Psoas muscle (tissue), 8 donors: ENCODE data around the gene PLA2G7. TPM values are rescaled to one million over a fixed set of nuclear protein-coding genes. Genes with fewer than 3 reads are reported as not detected.
A peak's percentile ranks its signal among the peaks of the same experiment; 100 is the strongest.
"Not testable (repeated sequence)": the region's sequence is repeated elsewhere in the genome, so short reads cannot be mapped to it uniquely, and the experiment has no call there.

ENCODE experiments used
- ATAC-seq, 4 donors: fragments of 200-7000 bp; cut with Tn5 transposase; one replicate each; pipeline ENCODE4 v1.9.1; 2020; ENCODE audit warnings: moderate library complexity in 3 of 4, mild to moderate bottlenecking in 2 of 4
- DNase-seq, 2 donors: peaks; one replicate each; pipeline ENCODE4 v3.0.0-alpha.2; 2020
- H3K27ac ChIP-seq: fragments of 200-600 bp; one replicate; pipeline ENCODE4 v1.8.0; 2022
- H3K27me3 ChIP-seq, 3 donors: fragments of 200-600 bp in 1 of 3; one replicate each; pipeline versions ENCODE4 v1.6.1 to v1.8.0; 2013 to 2022; ENCODE audit warnings: low read length in 2 of 3, mild to moderate bottlenecking in 2 of 3, moderate library complexity in 1 of 3; ENCODE audit not compliant: insufficient read depth in 3 of 3
- H3K36me3 ChIP-seq, 2 donors: fragments of 200-600 bp in 1 of 2; one replicate each; pipeline versions ENCODE4 v1.6.1 to v1.8.0; 2013 to 2022; ENCODE audit warnings: low read depth in 1 of 2, mild to moderate bottlenecking in 1 of 2, moderate library complexity in 1 of 2; ENCODE audit not compliant: insufficient read depth in 1 of 2
- H3K4me1 ChIP-seq: fragments of 200-600 bp; one replicate; pipeline ENCODE4 v1.8.0; 2022
- H3K4me3 ChIP-seq: fragments of 200-600 bp; one replicate; pipeline ENCODE4 v1.8.0; 2022; ENCODE audit warnings: mild to moderate bottlenecking
- H3K9me3 ChIP-seq: fragments of 200-600 bp; one replicate; pipeline ENCODE4 v1.8.0; 2022
- WGBS, 3 donors: extraction: QIAGEN DNeasy Blood & Tissue Kit; methylation state at CpG; one replicate each; pipeline versions ENCODE4 v1.1.6 to v1.1.7; 2013; 5-methylcytosine and 5-hydroxymethylcytosine counted together
- intact Hi-C, 2 donors: fragments of 100-400 bp; cut with DNase I; formaldehyde crosslinking; loops; one replicate each; pipeline versions ENCODE4 v1.11.0 to v1.14.2; 2022
- polyA plus RNA-seq, 3 donors: library from polyadenylated mRNA; stranded (reverse); fragments of 200-250 nt; gene quantifications; one replicate each; pipeline ENCODE4 v1.2.3, GENCODE V29; 2013
- total RNA-seq, 4 donors: library from RNA; stranded (reverse); fragmentation: NEBNext Ultra II Directional in 2 of 4; extraction: Animal tissue kit (Norgen Biotek cat#: 25700) in 2 of 4; gene quantifications; one replicate each; pipeline versions ENCODE4 v1.2.1 to v1.2.4, GENCODE V29; 2021 to 2023
- TF ChIP-seq, protein P1 (sequence below): fragments of 200-600 bp; IDR thresholded peaks from one replicate; pipeline ENCODE4 v1.8.0; 2022; ENCODE audit warnings: antibody characterized with exemption
- donor health status: healthy with polysubstance abuse.
- donor health status: DM: no; HTN: no; CAD: no; lungs with moderate emphysema.
- donor health status: Bipolar disorder and iron deficiency.
- donor health status: healthy.
- donor health status: DM: yes; HTN: yes; CAD: no.
- donor health status: DM: no; HTN: no; CAD: no.
- donor health status: DM: no; HTN: no; CAD: no.
- donor health status: DM: yes; HTN: yes; CAD: no.

PLA2G7 gene
- total and polyA plus RNA-seq, 7 donors, result 0.03 to 0.66 (median 0.21) TPM; not detected in 3

DNA sequence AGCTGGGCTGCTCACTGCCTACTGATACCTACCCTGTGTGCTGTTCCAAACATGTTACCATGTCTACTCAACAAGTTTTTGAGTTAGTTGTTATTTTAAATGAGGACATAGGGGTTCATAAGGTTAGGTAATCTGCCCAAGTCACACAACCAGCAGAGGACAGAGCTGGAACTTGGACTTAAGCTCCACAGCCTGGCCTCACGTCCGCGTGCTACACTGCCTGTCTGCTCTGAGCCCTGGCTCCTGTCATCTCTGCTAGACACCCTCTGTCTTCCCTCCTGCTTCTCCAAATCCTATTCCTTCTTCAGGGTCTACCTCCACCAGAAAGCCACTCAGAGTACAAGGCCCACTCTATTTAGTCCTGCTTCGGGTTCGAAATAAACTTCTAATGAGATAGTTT is 29.8 kb upstream of the PLA2G7 start:
- H3K9me3 ChIP-seq, result no peaks in the 10 kb centered on the region
- no peaks in the 10 kb centered on the region for H3K36me3 ChIP-seq
- TF ChIP-seq, protein P1, sequence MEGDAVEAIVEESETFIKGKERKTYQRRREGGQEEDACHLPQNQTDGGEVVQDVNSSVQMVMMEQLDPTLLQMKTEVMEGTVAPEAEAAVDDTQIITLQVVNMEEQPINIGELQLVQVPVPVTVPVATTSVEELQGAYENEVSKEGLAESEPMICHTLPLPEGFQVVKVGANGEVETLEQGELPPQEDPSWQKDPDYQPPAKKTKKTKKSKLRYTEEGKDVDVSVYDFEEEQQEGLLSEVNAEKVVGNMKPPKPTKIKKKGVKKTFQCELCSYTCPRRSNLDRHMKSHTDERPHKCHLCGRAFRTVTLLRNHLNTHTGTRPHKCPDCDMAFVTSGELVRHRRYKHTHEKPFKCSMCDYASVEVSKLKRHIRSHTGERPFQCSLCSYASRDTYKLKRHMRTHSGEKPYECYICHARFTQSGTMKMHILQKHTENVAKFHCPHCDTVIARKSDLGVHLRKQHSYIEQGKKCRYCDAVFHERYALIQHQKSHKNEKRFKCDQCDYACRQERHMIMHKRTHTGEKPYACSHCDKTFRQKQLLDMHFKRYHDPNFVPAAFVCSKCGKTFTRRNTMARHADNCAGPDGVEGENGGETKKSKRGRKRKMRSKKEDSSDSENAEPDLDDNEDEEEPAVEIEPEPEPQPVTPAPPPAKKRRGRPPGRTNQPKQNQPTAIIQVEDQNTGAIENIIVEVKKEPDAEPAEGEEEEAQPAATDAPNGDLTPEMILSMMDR, result no peak
- intact Hi-C loops, result no loop called here
- DNase-seq (no peak), ATAC-seq (no peak)
- 95 to 96% (median 96%) methylated on average over 5 of the region's 5 CpGs for WGBS, 3 donors
- H3K27ac ChIP-seq, result no peak overlapping the region
- H3K4me1 ChIP-seq, result no peaks in the 10 kb centered on the region
- H3K4me3 ChIP-seq, result no peak overlapping the region
- H3K27me3 ChIP-seq, result no peaks in the 10 kb centered on the region

DNA sequence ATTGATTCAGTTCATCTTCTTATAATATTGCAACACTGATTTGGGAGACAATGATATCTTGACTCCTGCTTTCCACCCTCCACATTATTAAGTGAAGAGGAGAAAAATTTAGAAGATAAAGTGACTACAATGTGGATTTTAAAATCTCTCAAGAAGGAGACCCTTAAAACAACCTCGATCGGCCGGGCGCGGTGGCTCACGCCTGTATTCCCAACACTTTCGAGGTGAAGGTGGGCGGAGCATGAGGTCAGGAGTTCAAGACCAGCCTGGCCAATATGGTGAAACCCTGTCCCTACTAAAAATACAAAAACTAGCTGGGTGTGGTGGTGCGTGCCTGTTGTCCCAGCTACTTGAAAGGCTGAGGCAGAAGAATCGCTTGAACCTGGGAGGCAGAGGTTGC is 29.1 kb upstream of the PLA2G7 start:
- H3K9me3 ChIP-seq, H3K27me3 ChIP-seq, H3K4me3 ChIP-seq, ATAC-seq, DNase-seq, H3K27ac ChIP-seq, H3K4me1 ChIP-seq, H3K36me3 ChIP-seq, intact Hi-C loops: not testable (repeated sequence)
- 93 to 97% (median 95%) methylated on average over 10 of the region's 10 CpGs for WGBS, 3 donors

DNA sequence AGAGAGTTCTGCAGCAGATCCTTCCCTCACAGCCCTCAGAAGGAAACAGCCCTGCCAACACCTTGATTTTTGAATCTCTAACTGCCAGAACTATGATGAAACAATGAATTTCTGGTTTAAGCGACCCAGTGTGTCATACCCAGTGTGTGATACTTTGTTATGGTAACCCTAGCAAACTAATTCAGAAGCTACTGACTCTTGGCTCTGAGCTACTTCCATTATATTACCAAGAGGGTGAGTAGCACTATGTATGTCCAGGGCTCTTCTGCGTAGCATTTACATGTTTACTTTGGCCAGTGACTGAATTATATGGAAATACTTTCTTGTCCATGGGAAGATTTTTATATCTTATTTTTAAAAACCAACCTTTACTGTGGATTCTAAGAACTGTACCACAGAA is 28.3 kb upstream of the PLA2G7 start:
- TF ChIP-seq, protein P1, result no peak
- Histone ChIP-seq H3K4me1 (no peaks in the 10 kb centered on the region), H3K27me3 (no peaks in the 10 kb centered on the region), H3K36me3 (no peaks in the 10 kb centered on the region), H3K4me3 (no peak overlapping the region), H3K9me3 (no peaks in the 10 kb centered on the region), H3K27ac (no peak overlapping the region)
- 80 to 92% (median 87%) methylated on average over 2 of the region's 2 CpGs for WGBS, 3 donors
- no peak for DNase-seq
- no peak for ATAC-seq
- intact Hi-C loops, result no loop called here

DNA sequence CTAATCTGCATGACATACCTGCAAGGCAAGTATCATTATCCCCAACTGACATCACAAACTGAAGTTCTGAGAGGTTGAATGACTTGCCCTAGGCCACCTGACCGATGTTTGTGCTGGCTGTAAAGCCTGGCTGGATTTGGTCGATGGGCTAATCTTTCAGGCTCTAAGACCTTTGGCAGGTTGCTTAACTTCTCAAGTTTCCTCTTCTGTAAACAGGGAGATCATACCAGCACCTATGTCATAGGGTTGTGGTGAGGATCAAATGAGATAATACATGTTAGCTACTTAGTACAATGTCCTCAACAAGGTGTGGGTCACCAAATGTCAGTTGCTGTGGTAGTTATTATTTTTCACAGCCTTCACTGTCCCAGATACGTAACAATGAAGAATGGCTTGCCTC is 25.8 kb upstream of the PLA2G7 start:
- 27 to 43% (median 29%) methylated on average over 3 of the region's 3 CpGs for WGBS, 3 donors
- Histone ChIP-seq H3K27me3 (no peaks in the 10 kb centered on the region), H3K36me3 (no peaks in the 10 kb centered on the region), H3K4me1 (peaks cover 15% of the 10 kb centered on the region), H3K4me3 (no peak overlapping the region), H3K27ac (no peak overlapping the region), H3K9me3 (no peaks in the 10 kb centered on the region)
- intact Hi-C loops, result no loop called here
- ATAC-seq (peak in 3 of 4 donors; percentile 41 to 81 (median 60)), DNase-seq (no peak)
- TF ChIP-seq, protein P1, result no peak

DNA sequence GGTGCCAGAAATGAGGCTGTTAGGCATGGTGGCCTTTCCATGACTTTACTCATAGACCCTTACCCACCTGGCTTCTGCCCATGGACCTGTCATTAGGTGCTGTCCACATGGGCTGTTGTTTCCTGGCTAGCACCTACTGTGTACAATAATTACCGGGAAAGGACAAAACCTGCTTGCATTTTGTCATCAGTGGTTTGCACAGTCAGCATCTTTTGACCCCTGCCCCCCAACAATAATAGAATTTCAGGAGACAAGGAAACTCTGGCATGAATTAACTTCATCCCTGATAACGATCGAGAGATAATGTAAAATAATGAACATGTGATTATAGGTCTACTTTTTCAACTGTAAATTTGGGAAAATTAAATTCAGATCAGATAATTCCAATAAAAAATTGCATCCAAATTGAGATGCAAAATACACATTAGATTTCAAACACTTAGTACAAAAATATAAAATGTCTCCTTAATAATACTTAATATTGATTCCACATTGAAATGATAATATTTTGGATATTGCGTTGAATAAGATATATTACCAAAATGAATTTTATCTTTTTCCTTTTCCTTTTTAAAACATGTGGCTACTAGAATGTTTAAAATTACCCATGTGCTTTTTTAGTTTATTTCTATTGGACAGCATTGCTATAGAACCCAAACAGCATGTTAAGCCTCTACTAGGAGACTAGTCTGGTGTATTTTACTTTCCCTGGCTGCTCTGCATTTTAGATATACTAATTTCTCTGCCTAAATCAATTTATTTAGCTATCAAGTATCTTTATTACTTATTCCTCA is 24.0 kb upstream of the PLA2G7 start:
- Histone ChIP-seq H3K9me3 (no peaks in the 10 kb centered on the region), H3K36me3 (no peaks in the 10 kb centered on the region), H3K27ac (no peak overlapping the region), H3K4me3 (no peak overlapping the region), H3K27me3 (no peaks in the 10 kb centered on the region), H3K4me1 (peaks cover 15% of the 10 kb centered on the region)
- no peak for DNase-seq
- intact Hi-C loops, result no loop called here
- 95 to 96% (median 96%) methylated on average over 4 of the region's 4 CpGs for WGBS, 3 donors
- no peak for ATAC-seq
- TF ChIP-seq, protein P1, result no peak
